ENCODE data around the gene IMPDH2. TPM values are rescaled to one million over a fixed set of nuclear protein-coding genes. Genes with fewer than 3 reads are reported as not detected.

Gene IMPDH2
- total RNA-seq, 2 experiments from 2014 or later = 295 to 360 TPM

- peak overlapping the region; percentile 99 for H3K4me2 ChIP-seq (ENCODE audit: low read length)
- H3K4me1 ChIP-seq (ENCODE audit: insufficient read depth, low read length, poor library complexity, severe bottlenecking) = peaks cover 18% of the 10 kb centered on the region
- peak overlapping the region; percentile 35; the same call in 1 of the 2 replicates for H2AFZ ChIP-seq (ENCODE audit: low read length)
- H3K27ac ChIP-seq (ENCODE audit: low read depth, low read length, poor library complexity, severe bottlenecking) = peak overlapping the region; percentile 74
- H3K4me3 ChIP-seq (ENCODE audit: low read depth, low read length, poor library complexity, severe bottlenecking) = peak overlapping the region; percentile 78
- CTCF ChIA-PET (ENCODE audit: unreplicated experiment) = interaction anchor here (1.0 to 1.4 kb wide), 3 partner anchors 10 to 20 kb away, joined by 3 to 9 read pairs (median 9); no protein-coding TSS in a partner anchor
- no peaks in the 10 kb centered on the region for H3K9me3 ChIP-seq (ENCODE audit: low read length)
- intact Hi-C loops (cut with micrococcal nuclease; ENCODE audit: unreplicated experiment) = loop anchor here (2.0 to 5.0 kb wide), 2 partner anchors 17 to 84 kb away; partner anchors contain the start of genes P4HTM and QRICH1
- peak; percentile 93 for DNase-seq (ENCODE audit: low spot score)
- peaks cover 9% of the 10 kb centered on the region; the same call in 1 of the 2 replicates for H4K20me1 ChIP-seq (ENCODE audit: insufficient read depth, low read length)
- POLR2A ChIA-PET = interaction anchor here (0.5 to 3.2 kb wide), 11 partner anchors 12 to 1030 kb away, joined by 3 to 42 read pairs (median 4); partner anchors contain the start of genes IMPDH2, NDUFAF3, P4HTM and QARS1
- TF ChIP-seq EZH2phosphoT487 (IDR thresholded peaks at IDR 0.05; ENCODE audit: borderline replicate concordance, low read depth, low read length) = no peak
- TF ChIP-seq, protein P1, sequence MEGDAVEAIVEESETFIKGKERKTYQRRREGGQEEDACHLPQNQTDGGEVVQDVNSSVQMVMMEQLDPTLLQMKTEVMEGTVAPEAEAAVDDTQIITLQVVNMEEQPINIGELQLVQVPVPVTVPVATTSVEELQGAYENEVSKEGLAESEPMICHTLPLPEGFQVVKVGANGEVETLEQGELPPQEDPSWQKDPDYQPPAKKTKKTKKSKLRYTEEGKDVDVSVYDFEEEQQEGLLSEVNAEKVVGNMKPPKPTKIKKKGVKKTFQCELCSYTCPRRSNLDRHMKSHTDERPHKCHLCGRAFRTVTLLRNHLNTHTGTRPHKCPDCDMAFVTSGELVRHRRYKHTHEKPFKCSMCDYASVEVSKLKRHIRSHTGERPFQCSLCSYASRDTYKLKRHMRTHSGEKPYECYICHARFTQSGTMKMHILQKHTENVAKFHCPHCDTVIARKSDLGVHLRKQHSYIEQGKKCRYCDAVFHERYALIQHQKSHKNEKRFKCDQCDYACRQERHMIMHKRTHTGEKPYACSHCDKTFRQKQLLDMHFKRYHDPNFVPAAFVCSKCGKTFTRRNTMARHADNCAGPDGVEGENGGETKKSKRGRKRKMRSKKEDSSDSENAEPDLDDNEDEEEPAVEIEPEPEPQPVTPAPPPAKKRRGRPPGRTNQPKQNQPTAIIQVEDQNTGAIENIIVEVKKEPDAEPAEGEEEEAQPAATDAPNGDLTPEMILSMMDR (conservative IDR thresholded peaks at IDR 0.05; ENCODE audit: low read length) = no peak
- H3K36me3 ChIP-seq (ENCODE audit: insufficient read depth, low read length) = peaks cover 21% of the 10 kb centered on the region
- peaks cover 21% of the 10 kb centered on the region; the same call in 1 of the 2 replicates for H3K79me2 ChIP-seq (ENCODE audit: insufficient read depth, low read depth, low read length)
- no TSS peak for BruUV-seq (replicated peaks)
- no peaks in the 10 kb centered on the region for H3K9me2 ChIP-seq (ENCODE audit: insufficient read depth, low read length)
Measured at GRCh38 chr3:49007771-49008528, 21.2 kb downstream of the IMPDH2 start.

- Histone ChIP-seq H3K27ac (ENCODE audit: low read depth, low read length, poor library complexity, severe bottlenecking) (peak within 1 kb of the TSS; percentile 74), H3K4me1 (ENCODE audit: insufficient read depth, low read length, poor library complexity, severe bottlenecking) (peaks cover 18% of the 10 kb centered on the region), H3K4me2 (ENCODE audit: low read length) (peak within 1 kb of the TSS; percentile 99), H3K4me3 (ENCODE audit: low read depth, low read length, poor library complexity, severe bottlenecking) (peak within 1 kb of the TSS; percentile 78), H3K9me3 (ENCODE audit: low read length) (no peaks in the 10 kb centered on the region), H3K36me3 (ENCODE audit: insufficient read depth, low read length) (peaks cover 15% of the 10 kb centered on the region), H3K79me2 (ENCODE audit: insufficient read depth, low read depth, low read length) (peaks cover 21% of the 10 kb centered on the region; the same call in 1 of the 2 replicates), H3K9me2 (ENCODE audit: insufficient read depth, low read length) (no peaks in the 10 kb centered on the region), H4K20me1 (ENCODE audit: insufficient read depth, low read length) (peaks cover 9% of the 10 kb centered on the region; the same call in 1 of the 2 replicates), H2AFZ (ENCODE audit: low read length) (peak within 1 kb of the TSS; percentile 49)
- intact Hi-C loops (cut with micrococcal nuclease; ENCODE audit: unreplicated experiment) = loop anchor here (2.0 to 5.0 kb wide), 2 partner anchors 16 to 85 kb away; partner anchors contain the start of genes P4HTM and QRICH1
- no peak for TF ChIP-seq EZH2phosphoT487 (IDR thresholded peaks at IDR 0.05; ENCODE audit: borderline replicate concordance, low read depth, low read length)
- TF ChIP-seq, protein P1 (conservative IDR thresholded peaks at IDR 0.05; ENCODE audit: low read length) = peak; percentile 73
- peak; percentile 99 for DNase-seq (ENCODE audit: low spot score)
- ChIA-PET CTCF (ENCODE audit: unreplicated experiment) (interaction anchor here (0.6 to 1.4 kb wide), 6 partner anchors 10 to 96 kb away, joined by 3 to 9 read pairs (median 4); no protein-coding TSS in a partner anchor), POLR2A (interaction anchor here (0.6 to 3.2 kb wide), 13 partner anchors 10 to 97 kb away, joined by 3 to 42 read pairs (median 4); partner anchors contain the start of genes DALRD3, IMPDH2, NDUFAF3 and P4HTM)
- no TSS peak for BruUV-seq (replicated peaks)
Measured at GRCh38 chr3:49007068-49007770, 22.0 kb downstream of the IMPDH2 start, which contains the start of gene WDR6. WDR6 (plus strand) TSS chr3:49007391; CDS start chr3:49007432, 41 bp downstream.
